Mesenchymal stem cell (in vitro differentiated cells and primary cell): ENCODE results near the gene SOCS3.
A peak's percentile ranks its signal among the peaks of the same experiment; 100 is the strongest.

ENCODE experiments used
- DNase-seq: peaks from one replicate; pipeline ENCODE4 v3.0.0-alpha.2; 2013
- H2AFZ ChIP-seq: one replicate; pipeline ENCODE4 v1.6.1; 2013; ENCODE audit warnings: low read depth, mild to moderate bottlenecking, control low read depth, inconsistent platforms, low read length, moderate library complexity
- H2AK5ac ChIP-seq: 2 replicates; pipeline ENCODE4 v1.6.1; 2013; ENCODE audit warnings: low read length, moderate library complexity, mild to moderate bottlenecking, inconsistent platforms; ENCODE audit not compliant: severe bottlenecking
- H2BK120ac ChIP-seq: one replicate; pipeline ENCODE4 v1.6.1; 2013; ENCODE audit warnings: low read depth, mild to moderate bottlenecking, inconsistent platforms, low read length, moderate library complexity
- H2BK12ac ChIP-seq, 2 experiments: one replicate each; pipeline ENCODE4 v1.6.1; 2013; ENCODE audit warnings: inconsistent platforms in 2 of 2, low read length in 2 of 2, mild to moderate bottlenecking in 2 of 2, moderate library complexity in 2 of 2, control low read depth in 1 of 2
- H2BK15ac ChIP-seq: one replicate; pipeline ENCODE4 v1.6.1; 2013; ENCODE audit warnings: mild to moderate bottlenecking, low read depth, inconsistent platforms; ENCODE audit not compliant: poor library complexity, severe bottlenecking
- H2BK5ac ChIP-seq: 2 replicates; pipeline ENCODE4 v1.6.1; 2013; ENCODE audit warnings: low read depth, mild to moderate bottlenecking, low read length, control low read depth, inconsistent platforms; ENCODE audit not compliant: poor library complexity, severe bottlenecking
- H3K14ac ChIP-seq, 2 experiments: one replicate each; pipeline ENCODE4 v1.6.1; 2013; ENCODE audit warnings: inconsistent platforms in 2 of 2, low read length in 2 of 2, control low read depth in 1 of 2, mild to moderate bottlenecking in 1 of 2, moderate library complexity in 1 of 2
- H3K18ac ChIP-seq, 2 experiments: one replicate each; pipeline ENCODE4 v1.6.1; 2013; ENCODE audit warnings: inconsistent platforms in 2 of 2, low read length in 2 of 2, control low read depth in 1 of 2, low read depth in 1 of 2, mild to moderate bottlenecking in 1 of 2
- H3K23ac ChIP-seq, 2 experiments: one replicate each; pipeline ENCODE4 v1.6.1; 2013; ENCODE audit warnings: inconsistent platforms in 2 of 2, low read length in 2 of 2, mild to moderate bottlenecking in 2 of 2, moderate library complexity in 2 of 2, control low read depth in 1 of 2
- H3K27ac ChIP-seq: 2 replicates; pipeline ENCODE4 v1.5.1; 2013; ENCODE audit warnings: mild to moderate bottlenecking, moderate library complexity, low read length, control low read depth, inconsistent platforms; ENCODE audit not compliant: poor library complexity, severe bottlenecking
- H3K27me3 ChIP-seq, 2 experiments: 2 replicates each; pipeline versions ENCODE4 v1.6.1 to v1.7.0; 2013; ENCODE audit warnings: low read length in 2 of 2, mild to moderate bottlenecking in 2 of 2, moderate library complexity in 2 of 2, control low read depth in 1 of 2, inconsistent platforms in 1 of 2; ENCODE audit not compliant: control insufficient read depth in 1 of 2, insufficient read depth in 1 of 2
- H3K36me3 ChIP-seq, 2 experiments: 2 replicates each; pipeline versions ENCODE4 v1.6.1 to v1.7.0; 2013; ENCODE audit warnings: low read length in 2 of 2, control low read depth in 1 of 2, inconsistent platforms in 1 of 2, low read depth in 1 of 2, mild to moderate bottlenecking in 1 of 2; ENCODE audit not compliant: insufficient read depth in 2 of 2, control insufficient read depth in 1 of 2
- H3K4ac ChIP-seq, 2 experiments: one replicate each; pipeline ENCODE4 v1.6.1; 2013; ENCODE audit warnings: inconsistent platforms in 2 of 2, low read length in 2 of 2, mild to moderate bottlenecking in 2 of 2, moderate library complexity in 2 of 2, control low read depth in 1 of 2, low read depth in 1 of 2
- H3K4me1 ChIP-seq: 2 replicates; pipeline ENCODE4 v1.6.1; 2013; ENCODE audit warnings: low read depth, low read length, control low read depth; ENCODE audit not compliant: control insufficient read depth, insufficient read depth
- H3K4me2 ChIP-seq: 2 replicates; pipeline ENCODE4 v1.6.1; 2013; ENCODE audit warnings: low read length, mild to moderate bottlenecking, inconsistent platforms; ENCODE audit not compliant: poor library complexity, severe bottlenecking
- H3K4me3 ChIP-seq, 2 experiments: 2 replicates each; pipeline versions ENCODE4 v1.5.1 to v1.7.0; 2013; ENCODE audit warnings: low read length in 2 of 2, mild to moderate bottlenecking in 2 of 2, control low read depth in 1 of 2, low read depth in 1 of 2; ENCODE audit not compliant: insufficient read depth in 1 of 2
- H3K79me1 ChIP-seq: replicated peaks from 2 replicates; pipeline ENCODE4 v1.6.1; 2013; ENCODE audit warnings: mild to moderate bottlenecking, control low read depth, low read length, inconsistent platforms; ENCODE audit not compliant: poor library complexity, severe bottlenecking
- H3K9ac ChIP-seq: 2 replicates; pipeline ENCODE4 v1.7.0; 2013; ENCODE audit warnings: mild to moderate bottlenecking, low read length, moderate library complexity
- H3K9me3 ChIP-seq: 2 replicates; pipeline ENCODE4 v1.7.0; 2013; ENCODE audit warnings: mild to moderate bottlenecking, low read length; ENCODE audit not compliant: control insufficient read depth
- H4K8ac ChIP-seq: one replicate; pipeline ENCODE4 v1.6.1; 2013; ENCODE audit warnings: inconsistent platforms, mild to moderate bottlenecking, low read length, moderate library complexity
- H4K91ac ChIP-seq: one replicate; pipeline ENCODE4 v1.6.1; 2013; ENCODE audit warnings: mild to moderate bottlenecking, low read length, inconsistent platforms
- WGBS: methylation state at CpG from one replicate; pipeline ENCODE4 v1.1.7; 2013; ENCODE audit warnings: mixed read lengths; 5-methylcytosine and 5-hydroxymethylcytosine counted together

Gene SOCS3

DNA sequence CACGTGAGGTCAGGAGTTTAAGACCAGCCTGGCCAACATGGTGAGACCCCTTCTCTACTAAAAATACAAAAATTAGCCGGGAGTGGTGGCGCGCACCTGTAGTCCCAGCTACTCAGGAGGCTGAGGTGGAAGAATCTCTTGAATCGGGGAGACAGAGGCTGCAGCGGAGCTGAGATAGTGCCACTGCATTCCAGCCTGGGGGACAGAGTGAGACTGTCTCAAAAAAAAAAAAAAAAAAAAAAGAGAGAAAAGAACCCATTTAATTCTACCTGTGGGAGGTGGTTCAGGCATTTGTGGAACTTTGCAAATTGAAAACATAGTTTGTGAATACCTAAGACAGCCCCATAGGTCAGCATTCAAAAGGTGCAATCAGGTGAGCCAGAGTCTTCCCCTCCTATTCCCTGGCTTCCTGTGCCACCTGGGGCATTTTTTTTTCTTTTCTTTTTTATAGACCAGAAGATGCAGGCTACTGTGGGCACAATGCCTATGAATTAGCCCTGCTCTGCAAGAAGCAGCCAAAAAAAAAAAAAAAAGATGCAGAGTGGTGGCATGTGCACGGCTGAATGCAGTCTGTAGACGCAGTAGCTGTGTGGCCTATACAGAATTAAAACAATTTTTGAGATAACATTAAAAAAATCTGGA, 9.1 kb upstream of the SOCS3 start:
- H3K36me3 ChIP-seq: no peaks in the 10 kb centered on the region
- WGBS: 87% methylated on average over 6 of the region's 8 CpGs
- H3K4me2 ChIP-seq: no peak overlapping the region
- no peak overlapping the region for H3K27ac ChIP-seq
- no peak overlapping the region for H3K4me3 ChIP-seq
- H2AFZ ChIP-seq: no peak overlapping the region
- no peak overlapping the region for H2BK12ac ChIP-seq
- peaks cover 39% of the 10 kb centered on the region for H3K4me1 ChIP-seq
- no peak overlapping the region for H4K91ac ChIP-seq
- no peak overlapping the region for H2AK5ac ChIP-seq
- no peak overlapping the region for H3K18ac ChIP-seq
- peaks cover 2% of the 10 kb centered on the region for H3K79me1 ChIP-seq
- H3K9ac ChIP-seq: no peak overlapping the region
- H3K14ac ChIP-seq: no peak overlapping the region
- no peak overlapping the region for H2BK120ac ChIP-seq
- H2BK15ac ChIP-seq: no peak overlapping the region
- H3K23ac ChIP-seq: no peak overlapping the region
- H4K8ac ChIP-seq: no peak overlapping the region
- H3K27me3 ChIP-seq: no peaks in the 10 kb centered on the region
- H2BK5ac ChIP-seq: no peak overlapping the region
- no peaks in the 10 kb centered on the region for H3K9me3 ChIP-seq
- no peak overlapping the region for H3K4ac ChIP-seq
- DNase-seq: no peak

- 91% methylated on average over 5 of the region's 6 CpGs for whole genome bisulfite sequencing
- H4K8ac ChIP-seq: no peak overlapping the region
- no peak overlapping the region for H2BK120ac ChIP-seq
- no peak overlapping the region for H2BK15ac ChIP-seq
- no peaks in the 10 kb centered on the region for H3K9me3 ChIP-seq
- H3K36me3 ChIP-seq: no peaks in the 10 kb centered on the region
- H3K79me1 ChIP-seq: peaks cover 2% of the 10 kb centered on the region
- H3K4ac ChIP-seq: no peak overlapping the region
- peak overlapping the region in 1 of 2 experiments; percentile 36 for H3K23ac ChIP-seq
- no peak overlapping the region for H3K14ac ChIP-seq
- no peak overlapping the region for H2BK5ac ChIP-seq
- H3K4me3 ChIP-seq: no peak overlapping the region
- H3K27ac ChIP-seq: no peak overlapping the region
- peak overlapping the region; percentile 78 for H4K91ac ChIP-seq
- DNase-seq: no peak
- H3K9ac ChIP-seq: no peak overlapping the region
- peak overlapping the region in 1 of 2 experiments; percentile 28 for H3K18ac ChIP-seq
- H3K4me1 ChIP-seq: peaks cover 39% of the 10 kb centered on the region
- peak overlapping the region; percentile 89 for H2AK5ac ChIP-seq
- no peak overlapping the region for H2AFZ ChIP-seq
- no peak overlapping the region for H3K4me2 ChIP-seq
- H2BK12ac ChIP-seq: peak overlapping the region in 1 of 2 experiments; percentile 29
- no peaks in the 10 kb centered on the region for H3K27me3 ChIP-seq
These were observed 8.5 kb upstream of the SOCS3 start for GRCh38 chr17:78368348-78368747.

- no peak overlapping the region for H3K14ac ChIP-seq
- H3K36me3 ChIP-seq: no peaks in the 10 kb centered on the region
- H3K18ac ChIP-seq: peak overlapping the region in 1 of 2 experiments; percentile 26
- peak overlapping the region; percentile 99 for H3K27ac ChIP-seq
- no peaks in the 10 kb centered on the region for H3K79me1 ChIP-seq
- no peak overlapping the region for H4K91ac ChIP-seq
- H3K4ac ChIP-seq: peak overlapping the region in 1 of 2 experiments; percentile 51
- no peak overlapping the region for H4K8ac ChIP-seq
- H2AK5ac ChIP-seq: peak overlapping the region; percentile 87
- H2BK12ac ChIP-seq: peak overlapping the region in 1 of 2 experiments; percentile 86
- H3K4me2 ChIP-seq: no peak overlapping the region
- H3K4me1 ChIP-seq: peaks cover 37% of the 10 kb centered on the region
- no peak for DNase-seq
- H2BK15ac ChIP-seq: no peak overlapping the region
- no peak overlapping the region for H2BK120ac ChIP-seq
- no peak overlapping the region for H2AFZ ChIP-seq
- no peaks in the 10 kb centered on the region for H3K9me3 ChIP-seq
- H2BK5ac ChIP-seq: no peak overlapping the region
- H3K9ac ChIP-seq: no peak overlapping the region
- no peaks in the 10 kb centered on the region for H3K27me3 ChIP-seq
- 93% methylated on average over 5 of the region's 5 CpGs for WGBS
- H3K4me3 ChIP-seq: no peak overlapping the region
- no peak overlapping the region for H3K23ac ChIP-seq
These were observed 7.3 kb upstream of the SOCS3 start for GRCh38 chr17:78367193-78367592.

DNA sequence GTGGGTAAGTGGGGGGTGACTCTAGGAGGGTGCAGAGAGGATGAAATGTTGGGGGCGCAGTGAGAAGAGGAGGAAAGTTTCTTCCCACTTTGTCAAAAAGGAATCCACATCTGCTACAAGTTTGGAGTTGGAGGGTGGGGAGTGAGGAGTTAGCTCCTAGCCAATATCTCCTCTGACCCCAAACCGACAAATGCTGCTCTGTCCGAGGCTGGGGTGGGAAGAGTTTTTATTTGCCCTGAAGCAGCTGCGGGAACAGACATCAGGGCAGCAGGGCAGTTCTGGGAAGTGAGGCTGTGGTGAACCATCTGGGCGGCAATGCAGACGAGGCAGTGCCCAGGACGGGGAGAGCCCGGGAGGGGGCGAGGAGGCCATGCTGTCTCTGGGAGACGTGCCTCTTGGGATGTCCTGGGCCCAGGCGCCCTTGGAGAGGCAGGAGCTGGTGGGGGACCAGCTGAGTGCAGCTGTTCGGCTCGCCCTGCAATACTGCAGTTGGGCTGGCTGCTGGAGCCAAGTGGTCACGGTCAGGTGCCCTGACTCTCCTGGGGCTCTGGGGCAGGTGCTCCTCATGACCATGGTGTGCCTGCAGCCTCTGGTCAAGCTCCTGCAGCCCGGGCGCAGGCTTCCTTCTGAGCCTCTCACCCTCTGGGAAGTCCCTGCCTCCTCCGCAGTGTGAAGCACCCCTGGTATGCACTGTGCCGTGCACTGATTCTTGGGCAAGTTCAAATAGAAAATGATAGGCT, 6.4 kb upstream of the SOCS3 start:
- 73% methylated on average over 17 of the region's 18 CpGs for WGBS
- H3K4ac ChIP-seq: peak overlapping the region; percentile 21 to 35

More for the DNA sequence above, 6.4 kb upstream of the SOCS3 start:
- Histone ChIP-seq H3K23ac (no peak overlapping the region), H4K91ac (peak overlapping the region; percentile 89), H2BK120ac (peak overlapping the region; percentile 82), H3K27me3 (no peaks in the 10 kb centered on the region), H3K9ac (peak overlapping the region; percentile 26), H4K8ac (peak overlapping the region; percentile 91), H3K4me2 (peak overlapping the region; percentile 0), H2AFZ (no peak overlapping the region), H3K14ac (peak overlapping the region in 1 of 2 experiments; percentile 36), H3K79me1 (no peaks in the 10 kb centered on the region), H3K27ac (peak overlapping the region; percentile 99), H3K18ac (peak overlapping the region; percentile 61 to 96), H3K4me1 (peaks cover 40% of the 10 kb centered on the region), H2BK12ac (peak overlapping the region; percentile 69 to 90), H2BK5ac (peak overlapping the region; percentile 97), H3K9me3 (no peaks in the 10 kb centered on the region), H3K36me3 (no peaks in the 10 kb centered on the region), H2AK5ac (peak overlapping the region; percentile 89), H3K4me3 (no peak overlapping the region), H2BK15ac (peak overlapping the region; percentile 80)
- DNase-seq: peak; percentile 39
